Panc1 (cell line): Measurements from ENCODE around the gene FAM174B. TPM values are rescaled to one million over a fixed set of nuclear protein-coding genes. Genes with fewer than 3 reads are reported as not detected.

ENCODE experiments used
- ATAC-seq: fragments of 200-7000 bp; cut with Tn5 transposase; 2 replicates; pipeline ENCODE4 v1.9.1; 2020; ENCODE audit warnings: mild to moderate bottlenecking, moderate library complexity
- BruUV-seq: library from RNA; stranded (reverse); fragments of 400-500 nt; replicated peaks from 2 replicates; lab custom pipeline; 2021; lab: Mats Ljungman, UMichigan
- CTCF ChIA-PET: fragments of 300-600 bp; sonication (Branson Sonifier 250); formaldehyde crosslinking; loops from one replicate; lab custom pipeline; 2022; ENCODE audit warnings: antibody characterized with exemption; lab: Charles Lee
- POLR2A ChIA-PET: fragments of 300-600 bp; sonication (Branson Sonifier 250); formaldehyde crosslinking; loops from one replicate; lab custom pipeline; 2022; ENCODE audit warnings: antibody characterized with exemption; lab: Charles Lee
- DNase-seq: peaks from one replicate; pipeline ENCODE4 v3.0.0-alpha.2; 2010; ENCODE audit warnings: low read depth, low spot score
- H3K27ac ChIP-seq: 2 replicates; pipeline ENCODE4 v1.5.1; 2011; ENCODE audit warnings: mild to moderate bottlenecking, low read length, inconsistent platforms
- H3K27me3 ChIP-seq: fragments of 200-500 bp; sonication (Bioruptor generic); 2 replicates; pipeline ENCODE4 v1.6.0; 2014; ENCODE audit warnings: low read length, inconsistent platforms; ENCODE audit not compliant: control insufficient read depth, insufficient read depth
- H3K36me3 ChIP-seq: fragments of 200-500 bp; sonication (Bioruptor generic); 2 replicates; pipeline ENCODE4 v1.5.1; 2014; ENCODE audit warnings: inconsistent platforms, mild to moderate bottlenecking, low read length, moderate library complexity; ENCODE audit not compliant: control insufficient read depth, insufficient read depth
- H3K4me1 ChIP-seq: 2 replicates; pipeline ENCODE4 v1.5.1; 2011; ENCODE audit warnings: inconsistent platforms, mild to moderate bottlenecking, low read length, moderate library complexity; ENCODE audit not compliant: control insufficient read depth, insufficient read depth
- H3K4me3 ChIP-seq, 2 experiments: 2 replicates each; pipeline ENCODE4 v1.5.1; 2011 to 2012; ENCODE audit warnings: low read depth in 2 of 2, low read length in 2 of 2, mild to moderate bottlenecking in 2 of 2, inconsistent platforms in 1 of 2, moderate library complexity in 1 of 2
- H3K9me3 ChIP-seq: fragments of 200-500 bp; sonication (Bioruptor generic); 2 replicates; pipeline ENCODE4 v1.5.1; 2014; ENCODE audit warnings: low read depth, mild to moderate bottlenecking, inconsistent platforms, low read length, moderate library complexity; ENCODE audit not compliant: control insufficient read depth, insufficient read depth
- CTCF ChIP-seq: fragments of 450-650 bp; IDR thresholded peaks from 2 replicates; pipeline ENCODE4 v1.5.1; 2017; ENCODE audit warnings: mild to moderate bottlenecking
- POLR2AphosphoS5 ChIP-seq: IDR thresholded peaks from 2 replicates; pipeline ENCODE4 v1.6.1; 2012; ENCODE audit warnings: mild to moderate bottlenecking, low read depth, low read length, moderate library complexity
- REST ChIP-seq, 2 experiments: IDR thresholded peaks; 2 replicates each; pipeline ENCODE4 v1.6.1; 2011 to 2012; ENCODE audit warnings: low read depth in 2 of 2, control low read depth in 1 of 2, low read length in 1 of 2, mild to moderate bottlenecking in 1 of 2, moderate library complexity in 1 of 2; ENCODE audit not compliant: insufficient read depth in 1 of 2
- SIN3A ChIP-seq: IDR thresholded peaks from 2 replicates; pipeline ENCODE4 v1.6.1; 2012; ENCODE audit warnings: low read depth, mild to moderate bottlenecking, low read length, moderate library complexity, borderline replicate concordance; ENCODE audit not compliant: insufficient read depth
- TCF7L2 ChIP-seq: IDR thresholded peaks from 2 replicates; pipeline ENCODE4 v1.6.1; 2011; ENCODE audit warnings: mild to moderate bottlenecking, low read depth, low read length, inconsistent platforms
- in situ Hi-C: cut with HindIII; loops from 2 replicates; pipeline ENCODE4 v1.10.0; 2016; ENCODE audit warnings: low sequenced_read_pairs, low pct_unique_long_range_greater_than_20kb
- intact Hi-C: fragments of 100-400 bp; cut with micrococcal nuclease; formaldehyde crosslinking; loops from one replicate; pipeline ENCODE4 v1.10.0; 2022; ENCODE audit not compliant: unreplicated experiment
- total RNA-seq: library from RNA; stranded (reverse); gene quantifications from one replicate; pipeline ENCODE4 v1.2.1, GENCODE V29; 2021; ENCODE audit not compliant: unreplicated experiment

The FAM174B gene
- total RNA-seq, 1 experiment from 2014 or later = 30.7 TPM

- TF ChIP-seq TCF7L2 = no peak
- no peak for TF ChIP-seq POLR2AphosphoS5
- no peak for TF ChIP-seq SIN3A
- TF ChIP-seq REST (IDR thresholded peaks at IDR 0.05; ENCODE audit: insufficient read depth in 1 of 2, low read depth in 2 of 2, low read length in 1 of 2) = no peak
- TF ChIP-seq CTCF = no peak
- no TSS peak for BruUV-seq
- Histone ChIP-seq H3K27ac (no peak overlapping the region), H3K36me3 (no peaks in the 10 kb centered on the region), H3K4me1 (peaks cover 42% of the 10 kb centered on the region), H3K9me3 (no peaks in the 10 kb centered on the region), H3K4me3 (no peak overlapping the region), H3K27me3 (no peaks in the 10 kb centered on the region)
- ATAC-seq = no peak
- ChIA-PET POLR2A (no interaction called here), CTCF (interaction anchor here (1.0 kb wide), 1 partner anchor 148 kb away, joined by 3 read pairs; no protein-coding TSS in a partner anchor)
- in situ Hi-C loops (no loop called here), intact Hi-C loops (no loop called here)
- no peak for DNase-seq
Observed at GRCh38 chr15:92669432-92669831, 13.9 kb upstream of the FAM174B start.

GRCh38 chr15:92668620-92669019, 13.0 kb upstream of the FAM174B start:
- H3K36me3 ChIP-seq = no peaks in the 10 kb centered on the region
- ATAC-seq (no peak), DNase-seq (no peak)
- no peaks in the 10 kb centered on the region for H3K27me3 ChIP-seq
- peaks cover 42% of the 10 kb centered on the region for H3K4me1 ChIP-seq
- in situ Hi-C loops (no loop called here), intact Hi-C loops (no loop called here)
- no peak overlapping the region for H3K4me3 ChIP-seq
- no peak overlapping the region for H3K27ac ChIP-seq
- no TSS peak for BruUV-seq
- ChIA-PET POLR2A (no interaction called here), CTCF (no interaction called here)
- TF ChIP-seq TCF7L2 = no peak
- TF ChIP-seq CTCF = no peak
- TF ChIP-seq SIN3A = no peak
- TF ChIP-seq POLR2AphosphoS5 = no peak
- TF ChIP-seq REST (IDR thresholded peaks at IDR 0.05; ENCODE audit: insufficient read depth in 1 of 2, low read depth in 2 of 2, low read length in 1 of 2) = no peak
- no peaks in the 10 kb centered on the region for H3K9me3 ChIP-seq
